ENCODE data around the gene COL8A1.

DNA sequence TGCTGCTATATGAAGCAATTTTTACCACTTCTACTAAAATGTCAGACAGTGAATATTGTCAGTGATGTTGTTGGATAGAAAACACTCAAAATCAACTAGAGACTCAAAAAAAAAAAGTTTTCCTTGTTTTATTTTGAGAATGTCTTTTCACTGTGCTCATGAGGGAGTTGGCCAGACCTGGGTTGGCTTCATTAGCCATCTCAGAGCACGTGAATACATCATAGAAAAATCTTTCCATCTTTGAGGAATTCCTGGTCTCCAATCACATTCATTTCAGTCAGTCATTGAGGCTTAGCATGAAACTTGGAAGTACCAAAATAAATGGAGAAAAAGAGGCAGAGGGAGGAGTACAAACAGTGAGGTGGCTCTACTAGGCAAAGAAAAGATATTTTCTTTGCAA lies 121.6 kb downstream of the COL8A1 start:
- TF ChIP-seq, protein P1, sequence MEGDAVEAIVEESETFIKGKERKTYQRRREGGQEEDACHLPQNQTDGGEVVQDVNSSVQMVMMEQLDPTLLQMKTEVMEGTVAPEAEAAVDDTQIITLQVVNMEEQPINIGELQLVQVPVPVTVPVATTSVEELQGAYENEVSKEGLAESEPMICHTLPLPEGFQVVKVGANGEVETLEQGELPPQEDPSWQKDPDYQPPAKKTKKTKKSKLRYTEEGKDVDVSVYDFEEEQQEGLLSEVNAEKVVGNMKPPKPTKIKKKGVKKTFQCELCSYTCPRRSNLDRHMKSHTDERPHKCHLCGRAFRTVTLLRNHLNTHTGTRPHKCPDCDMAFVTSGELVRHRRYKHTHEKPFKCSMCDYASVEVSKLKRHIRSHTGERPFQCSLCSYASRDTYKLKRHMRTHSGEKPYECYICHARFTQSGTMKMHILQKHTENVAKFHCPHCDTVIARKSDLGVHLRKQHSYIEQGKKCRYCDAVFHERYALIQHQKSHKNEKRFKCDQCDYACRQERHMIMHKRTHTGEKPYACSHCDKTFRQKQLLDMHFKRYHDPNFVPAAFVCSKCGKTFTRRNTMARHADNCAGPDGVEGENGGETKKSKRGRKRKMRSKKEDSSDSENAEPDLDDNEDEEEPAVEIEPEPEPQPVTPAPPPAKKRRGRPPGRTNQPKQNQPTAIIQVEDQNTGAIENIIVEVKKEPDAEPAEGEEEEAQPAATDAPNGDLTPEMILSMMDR (conservative IDR thresholded peaks at IDR 0.05) = no peak
- TF ChIP-seq EZH2 (IDR thresholded peaks at IDR 0.05; ENCODE audit: low read depth) = no peak

All from PC-9 (cell line).